Measurements from ENCODE around the gene MUS81.

Gene MUS81

DNA sequence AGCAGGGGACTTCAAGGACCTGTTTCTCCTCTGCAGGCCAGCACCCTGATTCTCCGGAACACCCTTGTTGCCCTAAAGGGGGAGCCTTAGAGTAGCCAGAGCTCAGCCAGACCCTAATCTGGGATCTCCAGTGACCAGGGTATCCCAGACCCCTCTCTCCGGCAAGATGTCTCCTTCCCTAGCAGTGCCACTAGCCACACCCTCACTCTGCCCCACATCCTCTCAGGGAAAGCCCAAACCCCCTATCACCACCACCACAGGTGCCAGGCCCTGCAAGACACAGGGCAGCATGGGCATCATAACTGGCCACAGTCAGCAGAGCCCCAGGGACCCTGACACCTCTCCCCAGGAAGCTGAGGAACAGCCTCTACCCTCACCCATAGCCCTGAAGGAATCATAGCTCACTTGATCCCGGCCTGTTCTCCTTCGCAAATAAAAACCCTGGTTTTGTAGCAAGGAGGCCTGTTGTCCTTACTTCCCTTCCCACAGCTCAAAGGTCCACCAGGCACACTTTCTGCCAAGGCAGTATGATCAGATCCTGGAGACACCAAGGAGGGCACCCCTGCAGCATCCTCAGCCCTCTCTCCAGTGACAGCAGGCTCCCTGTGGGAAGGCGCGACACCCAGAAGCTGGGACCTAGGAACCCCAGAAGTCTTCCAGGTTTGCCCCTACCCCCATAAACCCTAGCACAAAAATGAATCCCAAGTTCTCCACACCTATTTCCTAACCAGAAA, 6.8 kb upstream of the MUS81 start:
- TF ChIP-seq ZFX (IDR thresholded peaks at IDR 0.05), result no peak
- TF ChIP-seq, protein P1, sequence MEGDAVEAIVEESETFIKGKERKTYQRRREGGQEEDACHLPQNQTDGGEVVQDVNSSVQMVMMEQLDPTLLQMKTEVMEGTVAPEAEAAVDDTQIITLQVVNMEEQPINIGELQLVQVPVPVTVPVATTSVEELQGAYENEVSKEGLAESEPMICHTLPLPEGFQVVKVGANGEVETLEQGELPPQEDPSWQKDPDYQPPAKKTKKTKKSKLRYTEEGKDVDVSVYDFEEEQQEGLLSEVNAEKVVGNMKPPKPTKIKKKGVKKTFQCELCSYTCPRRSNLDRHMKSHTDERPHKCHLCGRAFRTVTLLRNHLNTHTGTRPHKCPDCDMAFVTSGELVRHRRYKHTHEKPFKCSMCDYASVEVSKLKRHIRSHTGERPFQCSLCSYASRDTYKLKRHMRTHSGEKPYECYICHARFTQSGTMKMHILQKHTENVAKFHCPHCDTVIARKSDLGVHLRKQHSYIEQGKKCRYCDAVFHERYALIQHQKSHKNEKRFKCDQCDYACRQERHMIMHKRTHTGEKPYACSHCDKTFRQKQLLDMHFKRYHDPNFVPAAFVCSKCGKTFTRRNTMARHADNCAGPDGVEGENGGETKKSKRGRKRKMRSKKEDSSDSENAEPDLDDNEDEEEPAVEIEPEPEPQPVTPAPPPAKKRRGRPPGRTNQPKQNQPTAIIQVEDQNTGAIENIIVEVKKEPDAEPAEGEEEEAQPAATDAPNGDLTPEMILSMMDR (conservative IDR thresholded peaks at IDR 0.05), result peak; percentile 5; the same call in 1 of the 2 replicates
- no peak overlapping the region for H3K27ac ChIP-seq

DNA sequence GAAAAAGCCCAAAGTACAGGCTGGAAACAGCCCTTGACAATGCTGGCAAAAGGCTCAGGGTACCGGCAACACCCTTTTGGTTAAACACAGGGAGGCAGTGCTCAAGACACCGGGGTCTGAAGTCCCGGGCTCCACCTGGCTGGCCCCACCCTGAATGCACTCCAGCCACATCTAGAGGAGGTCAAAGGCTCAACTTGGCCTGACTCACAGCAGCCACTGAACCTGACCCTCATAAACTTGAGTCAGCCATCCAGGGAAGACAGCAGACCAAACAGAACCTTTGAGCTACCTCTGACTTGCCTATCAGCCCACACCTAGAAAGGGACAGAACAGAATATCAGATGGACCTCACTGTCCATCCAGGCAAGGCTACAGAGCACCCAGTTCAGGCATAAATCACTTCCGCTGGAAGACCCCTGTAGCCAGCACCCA, 6.1 kb upstream of the MUS81 start:
- no peak overlapping the region for H3K27ac ChIP-seq
- no peak for TF ChIP-seq ZFX (IDR thresholded peaks at IDR 0.05)
- TF ChIP-seq, protein P1 (conservative IDR thresholded peaks at IDR 0.05), result no peak

DNA sequence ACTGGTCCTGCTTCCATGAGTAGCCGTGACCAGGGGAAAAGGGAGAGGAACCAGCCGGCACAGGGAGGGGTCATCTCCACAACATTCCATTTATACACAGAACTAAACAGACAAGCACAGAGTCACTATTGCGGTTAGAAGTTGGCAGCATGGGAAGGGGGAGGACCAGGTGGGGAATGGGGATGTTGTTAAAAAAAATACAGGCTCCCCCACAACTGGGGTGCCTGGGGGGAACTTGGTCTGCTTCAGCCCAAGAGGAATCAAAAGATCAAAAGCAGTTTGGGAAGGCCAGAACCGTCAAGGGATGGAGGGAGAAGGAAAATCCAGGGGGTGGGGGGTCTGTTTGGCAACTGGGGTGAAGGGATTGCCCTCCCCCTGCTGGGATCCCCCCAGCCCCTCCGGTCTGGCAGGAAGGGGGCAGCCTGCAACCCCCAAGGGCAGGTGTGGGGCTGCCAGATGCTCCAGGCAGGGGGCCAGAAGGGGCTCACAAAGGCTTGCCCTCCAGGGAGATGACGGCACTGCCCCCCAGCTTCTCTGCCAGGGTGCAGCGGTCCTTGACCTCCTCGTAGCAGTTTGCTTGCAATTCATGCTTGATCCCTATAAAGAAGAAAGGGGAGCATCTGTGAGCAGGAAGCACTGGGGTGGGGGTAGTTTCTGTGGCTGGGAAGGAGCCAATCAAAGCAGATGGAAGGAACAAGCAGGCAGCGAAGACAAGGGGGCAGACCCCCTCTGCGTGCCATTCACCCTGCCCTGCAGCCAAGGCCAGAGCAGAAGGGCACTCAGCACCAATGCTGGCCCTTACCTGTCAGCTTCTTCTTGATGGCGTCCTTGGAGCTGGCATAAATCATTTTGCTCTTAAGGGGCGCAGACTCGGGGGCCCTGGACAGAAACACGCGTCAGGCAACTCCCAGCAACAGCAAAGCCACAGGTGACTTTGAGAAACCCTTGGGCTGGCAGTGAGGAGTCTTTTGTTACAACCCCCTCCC, 5.1 kb upstream of the MUS81 start:
- TF ChIP-seq ZFX (IDR thresholded peaks at IDR 0.05), result no peak
- TF ChIP-seq, protein P1 (conservative IDR thresholded peaks at IDR 0.05), result no peak
- H3K27ac ChIP-seq, result no peak overlapping the region

- H3K27ac ChIP-seq, result peak overlapping the region; percentile 98
Measured at GRCh38 chr11:65855927-65856363, 4.3 kb upstream of the MUS81 start.

DNA sequence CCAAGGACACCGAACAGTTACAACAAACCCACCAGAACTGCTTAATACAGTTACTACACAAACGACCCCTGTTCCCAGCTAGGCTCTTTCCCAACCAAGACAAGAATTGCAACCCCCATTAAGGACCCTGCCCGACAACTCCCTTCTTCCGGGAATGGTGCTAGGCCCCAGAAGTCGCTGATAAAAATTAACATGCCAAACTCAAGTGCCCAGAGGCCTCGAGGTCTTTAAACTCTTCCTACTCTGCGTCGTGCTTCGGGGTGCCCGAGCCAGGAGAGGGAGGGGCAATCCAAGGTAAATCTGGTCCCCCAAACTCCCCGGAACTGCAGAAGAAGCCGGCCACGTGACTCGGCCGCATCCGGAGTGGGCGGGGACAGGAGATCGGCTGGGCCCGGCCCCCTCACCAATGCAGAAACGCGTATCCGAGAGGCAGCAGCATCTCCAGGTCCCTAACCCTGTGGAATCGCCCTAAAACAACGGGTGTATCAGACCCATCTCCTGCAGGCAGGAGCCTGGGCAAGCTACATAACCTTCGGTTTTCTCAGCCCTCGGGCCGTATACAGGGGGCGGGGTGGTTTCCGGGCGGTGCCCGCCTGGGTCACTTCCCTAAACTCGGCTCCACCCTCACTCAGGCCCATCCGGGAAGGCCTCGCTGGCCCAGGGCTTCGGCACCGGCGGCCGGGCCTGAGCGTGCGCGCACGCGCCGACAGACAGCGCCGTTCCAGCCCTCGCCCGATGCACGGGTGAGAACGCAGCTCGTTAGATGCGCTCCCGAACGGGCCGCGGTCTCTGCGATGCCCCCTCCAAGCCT, 3.3 kb upstream of the MUS81 start:
- peak; percentile 75 for TF ChIP-seq ZFX (IDR thresholded peaks at IDR 0.05)
- TF ChIP-seq, protein P1 (conservative IDR thresholded peaks at IDR 0.05), result no peak
- H3K27ac ChIP-seq, result peak overlapping the region; percentile 98

More at GRCh38 chr11:65855927-65856363, 4.3 kb upstream of the MUS81 start:
- TF ChIP-seq ZFX (IDR thresholded peaks at IDR 0.05), result no peak
- TF ChIP-seq, protein P1 (conservative IDR thresholded peaks at IDR 0.05), result no peak

- TF ChIP-seq ZFX (IDR thresholded peaks at IDR 0.05), result peak; percentile 60
- TF ChIP-seq, protein P1 (conservative IDR thresholded peaks at IDR 0.05), result no peak; the same call in 1 of the 2 replicates
- H3K27ac ChIP-seq, result peak overlapping the region; percentile 98
Measured at GRCh38 chr11:65857500-65857852, 2.8 kb upstream of the MUS81 start.
